ENCODE data around the gene FAU.

FAU gene

DNA sequence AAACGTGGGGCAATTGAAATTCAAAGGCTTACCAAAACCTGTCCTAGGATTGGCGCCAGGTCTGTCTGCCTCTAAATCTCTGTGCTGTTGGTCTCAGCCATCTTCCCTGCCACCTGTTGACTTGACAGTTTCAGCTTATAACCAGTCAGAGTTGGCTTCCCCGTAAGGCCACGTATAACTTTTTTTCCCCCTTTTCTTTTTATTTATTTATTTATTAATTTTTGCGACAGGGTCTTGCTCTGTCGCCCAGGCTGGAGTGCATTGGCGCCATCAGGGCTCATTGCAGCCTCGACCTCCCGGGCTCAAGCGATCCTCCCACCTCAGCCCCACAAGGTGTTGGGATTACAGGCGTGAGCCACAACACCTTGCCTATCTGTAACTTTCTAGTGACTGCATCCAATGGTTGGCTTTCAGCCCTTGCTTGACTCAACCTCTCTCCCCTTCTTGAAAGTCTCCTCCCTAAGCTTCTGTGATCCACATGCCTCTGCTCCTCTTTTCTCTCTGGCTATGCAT lies 13.8 kb upstream of the FAU start:
- no peak for DNase-seq

GRCh38 chr11:65134952-65135632 lies 13.2 kb upstream of the FAU start:
- DNase-seq: peak; percentile 95

- peak; percentile 89 to 95 for DNase-seq
Observed at GRCh38 chr11:65134240-65134951, 12.5 kb upstream of the FAU start, which contains the start of gene SYVN1. Gene SYVN1 (minus strand): TSS chr11:65134519. CDS start chr11:65133601, 918 bp downstream.

DNA sequence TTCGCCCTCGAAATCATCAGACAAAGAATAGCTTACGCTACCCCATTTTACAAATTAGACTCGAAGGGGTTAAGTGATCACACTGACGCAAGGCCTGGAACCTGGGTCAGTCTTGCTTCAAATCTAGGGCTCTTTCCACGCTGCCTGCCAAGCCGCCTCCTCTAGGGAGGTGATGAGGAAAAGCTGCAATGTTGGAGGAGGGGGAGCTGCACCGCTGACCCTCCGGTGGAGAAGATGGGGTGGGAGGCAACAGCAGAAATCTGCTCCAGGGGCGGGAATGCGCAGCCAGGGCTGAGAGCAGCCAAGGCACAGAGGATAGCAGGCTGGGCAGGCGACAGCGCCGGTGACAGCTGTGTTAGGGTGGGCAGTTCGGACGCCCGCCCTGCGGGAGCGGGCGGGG lies 11.8 kb upstream of the FAU start:
- DNase-seq: no peak

DNA sequence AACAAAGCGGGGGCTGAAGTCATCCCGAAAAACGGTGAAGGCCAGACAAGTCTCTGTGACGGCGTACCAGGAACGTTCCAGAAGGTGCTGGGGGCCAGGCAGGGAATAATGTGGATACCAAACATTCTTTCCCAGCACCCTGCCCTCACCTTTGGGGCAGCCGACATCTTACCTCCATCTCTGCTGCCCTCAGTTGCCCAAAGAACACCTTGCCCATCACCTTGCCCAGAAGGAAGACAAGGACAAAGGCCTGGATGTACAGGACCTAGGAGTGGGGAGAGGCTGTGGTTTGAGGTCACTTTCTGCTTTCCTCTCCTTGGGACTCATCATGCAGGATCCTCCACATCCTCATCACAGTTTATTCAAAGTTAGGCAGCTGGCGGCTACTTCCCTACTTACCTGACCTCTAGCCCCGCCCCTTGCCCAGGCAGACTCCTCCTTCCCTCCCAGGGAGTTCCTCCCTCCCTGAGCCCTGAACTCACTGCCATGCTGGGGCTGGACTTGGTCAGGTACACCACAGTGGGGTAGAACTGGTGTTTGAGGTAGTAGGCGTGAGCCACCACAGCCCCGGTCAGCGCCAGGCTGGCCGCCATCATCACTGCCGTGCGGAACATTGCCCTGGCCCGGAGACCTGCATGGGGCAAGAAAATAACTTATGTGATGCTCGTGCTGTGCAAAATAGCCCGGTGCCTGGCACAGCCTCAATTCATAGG lies 11.2 kb upstream of the FAU start:
- peak in 1 of 2 donors; percentile 50 for DNase-seq

DNA sequence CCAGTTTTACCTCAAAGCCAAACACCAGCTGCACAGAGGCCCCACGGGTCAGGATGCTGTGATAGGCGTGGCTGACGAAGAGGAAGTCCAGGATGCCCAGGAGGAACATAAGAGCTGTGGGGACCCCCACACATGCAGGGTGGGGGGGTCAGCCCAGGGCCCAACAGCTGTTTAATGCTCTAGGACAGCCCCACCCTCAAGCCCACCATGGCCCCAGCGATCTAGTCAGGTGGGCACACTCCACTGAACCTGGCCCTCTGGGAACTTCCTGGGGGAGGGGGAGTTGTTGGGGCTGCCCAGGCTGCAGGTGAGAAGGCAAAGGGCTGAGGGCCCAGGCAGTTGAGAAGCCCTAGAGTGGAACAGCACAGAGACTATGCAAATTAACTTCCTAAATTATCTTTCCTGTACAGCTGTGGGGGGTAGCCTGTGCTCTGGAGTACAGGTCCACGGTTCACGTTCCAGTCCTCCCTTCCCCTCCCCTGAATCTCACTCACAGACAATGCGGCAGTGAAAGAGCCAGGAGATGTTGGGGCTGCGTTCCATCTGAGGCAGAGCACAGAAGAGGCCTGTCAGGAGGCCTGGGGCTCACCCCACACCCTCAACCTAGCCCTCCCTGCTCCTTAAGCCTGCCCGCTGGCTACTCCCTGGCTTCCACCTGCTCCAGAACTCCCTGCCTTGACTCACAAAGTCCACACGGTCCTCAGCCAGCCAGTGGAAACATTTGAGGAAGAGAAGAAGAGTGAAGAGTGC lies 10.5 kb upstream of the FAU start:
- DNase-seq: no peak

GRCh38 chr11:65131895-65132237 lies 9.9 kb upstream of the FAU start:
- no peak for DNase-seq

- DNase-seq: no peak
Observed at GRCh38 chr11:65131417-65131776, 9.5 kb upstream of the FAU start.

- DNase-seq: no peak
Observed at GRCh38 chr11:65130631-65131416, 8.9 kb upstream of the FAU start.

GRCh38 chr11:65129649-65130441 lies 7.9 kb upstream of the FAU start:
- no peak for DNase-seq

DNA sequence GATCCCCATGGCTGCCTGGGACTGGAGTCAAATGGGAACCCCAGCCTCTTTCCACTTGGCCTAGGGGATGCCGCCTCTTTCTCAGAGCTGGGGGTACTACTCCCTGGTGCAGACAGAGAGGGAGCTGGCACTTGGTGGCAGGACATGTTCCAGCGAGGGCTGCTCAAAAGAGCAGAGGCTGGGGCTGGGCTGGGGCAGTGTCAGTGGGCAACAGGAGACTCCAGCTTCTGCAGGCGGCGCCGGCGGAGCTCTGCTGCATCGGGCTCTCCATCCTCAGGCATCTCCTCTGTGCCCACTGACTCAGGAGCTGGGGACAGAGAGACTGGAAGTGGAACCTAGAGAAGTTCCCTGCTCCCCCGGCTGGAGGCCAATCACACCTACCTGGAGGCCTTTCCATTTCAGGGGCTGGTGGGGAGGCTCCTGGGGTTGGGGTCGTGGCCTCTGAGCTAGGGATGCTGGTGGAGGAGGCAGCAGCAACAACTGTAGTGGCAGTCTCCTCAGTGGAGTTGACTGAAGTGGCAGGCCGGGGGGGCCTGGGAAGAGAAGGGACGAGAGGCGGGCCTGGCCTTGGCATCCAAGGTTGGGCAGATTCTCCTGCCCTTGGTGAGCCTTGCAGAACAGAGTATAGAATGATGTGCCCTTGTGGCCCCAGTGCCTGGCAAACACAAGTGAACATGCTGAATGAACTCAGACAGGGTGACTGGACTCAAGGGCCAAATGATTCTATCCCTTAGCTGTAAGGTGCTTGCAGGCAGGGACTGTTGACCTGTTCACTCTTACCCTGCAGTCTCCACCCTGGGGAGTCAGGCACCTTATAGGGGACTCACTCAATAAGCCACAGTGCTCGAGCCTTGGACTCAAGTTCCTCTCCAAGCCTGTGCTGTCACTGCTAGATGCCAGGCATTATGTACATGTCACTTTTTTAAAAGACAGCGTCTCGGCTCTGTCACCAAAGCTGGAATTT lies 6.5 kb upstream of the FAU start:
- DNase-seq: no peak

- no peak for DNase-seq
Observed at GRCh38 chr11:65127473-65128181, 5.7 kb upstream of the FAU start.

DNA sequence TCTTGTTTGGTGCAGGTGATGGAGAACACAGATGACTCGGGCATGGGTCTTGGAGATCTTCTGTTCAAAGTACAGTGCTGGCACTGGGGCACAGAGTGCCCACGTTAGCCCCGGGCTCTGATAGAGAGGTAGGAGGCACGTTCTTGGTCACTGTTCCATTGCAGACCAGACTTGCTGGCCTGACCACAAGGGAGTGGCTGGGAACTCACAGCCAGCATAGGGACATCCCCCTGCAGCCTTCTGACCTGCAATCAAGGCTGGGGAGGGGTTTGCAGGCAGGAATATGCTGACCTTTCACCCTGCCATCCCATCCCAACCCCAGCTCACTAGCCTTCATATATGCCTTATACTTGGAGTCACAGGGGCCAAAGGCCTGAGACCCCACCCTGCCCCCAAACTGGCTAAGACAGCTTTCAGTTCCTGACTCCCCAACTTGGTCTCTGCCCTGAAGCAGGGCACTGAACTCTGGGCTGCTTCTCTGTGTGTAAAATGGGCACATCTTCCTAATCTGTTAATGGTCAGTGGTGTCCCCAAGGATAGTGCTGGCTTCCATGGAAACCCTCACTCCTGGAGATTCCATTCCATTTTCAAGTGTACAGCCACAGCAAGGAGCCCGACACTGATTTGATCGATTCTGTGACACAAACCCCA lies 4.8 kb upstream of the FAU start:
- DNase-seq: no peak

DNA sequence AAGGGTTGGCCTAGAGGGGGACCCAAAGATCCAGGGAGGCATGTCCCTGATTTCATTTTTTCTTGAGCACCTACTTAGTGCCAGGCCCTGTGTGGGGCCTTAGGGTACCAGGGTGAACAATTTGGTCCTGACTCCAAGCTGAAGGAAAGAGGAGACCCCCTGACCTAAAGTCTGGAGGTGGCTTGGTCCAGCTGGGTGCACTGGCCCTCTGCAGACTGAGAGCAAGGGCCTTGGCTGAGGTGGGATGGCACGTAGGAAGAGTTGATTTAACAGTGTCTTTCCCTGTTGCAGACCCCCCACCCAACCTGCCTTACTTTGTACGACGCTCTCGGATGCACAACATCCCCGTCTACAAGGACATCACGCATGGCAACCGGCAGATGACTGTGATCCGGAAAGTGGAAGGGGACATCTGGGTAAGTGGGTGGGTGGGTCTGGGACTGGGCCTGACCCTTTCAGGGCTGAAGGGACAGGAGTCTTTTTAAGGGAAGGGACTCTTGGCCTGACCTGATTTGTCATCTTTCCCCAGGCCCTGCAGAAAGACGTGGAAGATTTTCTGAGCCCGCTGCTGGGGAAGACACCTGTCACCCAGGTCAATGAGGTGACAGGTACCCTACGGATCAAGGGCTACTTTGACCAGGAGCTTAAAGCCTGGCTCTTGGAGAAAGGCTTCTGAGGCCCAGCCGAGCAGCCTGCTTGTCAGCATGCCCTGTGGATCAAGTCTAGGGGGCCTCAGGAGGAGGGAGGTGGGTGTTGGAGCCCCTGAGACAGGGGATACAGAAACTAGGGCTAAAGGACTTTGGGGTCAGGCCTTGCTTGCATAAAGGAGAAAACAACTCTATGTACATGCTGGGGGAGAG lies 3.5 kb upstream of the FAU start:
- no peak for DNase-seq

GRCh38 chr11:65124480-65125196 lies 2.7 kb upstream of the FAU start:
- no peak for DNase-seq

GRCh38 chr11:65121447-65121864 lies 478 bp downstream of the FAU start:
- DNase-seq: peak in 1 of 2 donors; percentile 39

DNA sequence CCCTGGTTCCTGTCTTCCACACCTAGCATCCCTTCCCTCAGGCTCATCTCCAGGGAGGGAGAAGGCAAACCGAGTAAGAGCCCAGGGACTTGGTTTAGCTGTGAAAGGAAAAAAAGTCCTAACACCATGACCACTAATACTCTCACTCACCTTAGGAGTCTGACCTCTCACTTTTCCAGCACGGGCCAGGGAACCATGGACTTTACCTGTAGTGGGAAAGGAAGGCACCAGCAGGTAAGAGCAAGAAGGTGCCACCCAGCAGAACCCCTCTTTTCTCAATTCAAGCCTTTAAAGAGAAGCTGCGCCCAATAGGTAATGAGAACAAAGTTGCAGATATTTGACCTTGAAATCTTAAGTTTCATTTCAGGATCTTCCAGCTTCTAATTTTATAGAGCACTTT lies 1.1 kb downstream of the FAU start:
- no peak for DNase-seq

All from inflammatory macrophage (primary cell).